Limb (tissue), 2 donors: ENCODE results near the gene ABR.
A peak's percentile ranks its signal among the peaks of the same experiment; 100 is the strongest.
"Not testable (repeated sequence)": the region's sequence is repeated elsewhere in the genome, so short reads cannot be mapped to it uniquely, and the experiment has no call there.

ENCODE experiments used
- DNase-seq, 2 donors: peaks; one replicate each; pipeline ENCODE4 v3.0.0-alpha.2; 2016; ENCODE audit errors: extremely low spot score in 2 of 2

Gene ABR

GRCh38 chr17:1073963-1074625 lies 105.7 kb downstream of the ABR start:
- not testable (repeated sequence) for DNase-seq

- no peak for DNase-seq
Observed at GRCh38 chr17:1073241-1073962, 106.4 kb downstream of the ABR start.

GRCh38 chr17:1072551-1072961 lies 107.2 kb downstream of the ABR start:
- no peak for DNase-seq

- DNase-seq = no peak
Observed at GRCh38 chr17:1071103-1071825, 108.5 kb downstream of the ABR start.

- no peak for DNase-seq
Observed at GRCh38 chr17:1070411-1070810, 109.4 kb downstream of the ABR start.

- DNase-seq = no peak
Observed at GRCh38 chr17:1069847-1070246, 109.9 kb downstream of the ABR start.

GRCh38 chr17:1068356-1068755 lies 111.4 kb downstream of the ABR start:
- no peak for DNase-seq

- DNase-seq = no peak
Observed at GRCh38 chr17:1067282-1067956, 112.4 kb downstream of the ABR start.

- DNase-seq = not testable (repeated sequence)
Observed at GRCh38 chr17:1065416-1065815, 114.4 kb downstream of the ABR start.

GRCh38 chr17:1060991-1061390 lies 118.8 kb downstream of the ABR start:
- DNase-seq = no peak

GRCh38 chr17:1059131-1059795 lies 120.5 kb downstream of the ABR start:
- DNase-seq = no peak

GRCh38 chr17:1058423-1059130 lies 121.2 kb downstream of the ABR start:
- peak in 1 of 2 donors; percentile 62 for DNase-seq

GRCh38 chr17:1056761-1057160 lies 123.0 kb downstream of the ABR start:
- no peak for DNase-seq

GRCh38 chr17:1055751-1056645 lies 123.8 kb downstream of the ABR start:
- DNase-seq = peak; percentile 70 to 83

GRCh38 chr17:1055231-1055630 lies 124.5 kb downstream of the ABR start:
- DNase-seq = no peak

- no peak for DNase-seq
Observed at GRCh38 chr17:1054656-1055055, 125.1 kb downstream of the ABR start.

GRCh38 chr17:1053661-1054360 lies 126.0 kb downstream of the ABR start:
- DNase-seq = no peak

- DNase-seq = no peak
Observed at GRCh38 chr17:1050996-1051925, 128.5 kb downstream of the ABR start.
